GM19395 (cell line): ENCODE measurements around the gene AMIGO2.
"Not testable (repeated sequence)": the region's sequence is repeated elsewhere in the genome, so short reads cannot be mapped to it uniquely, and the experiment has no call there.

ENCODE experiments used
- ATAC-seq: cut with Tn5 transposase; IDR thresholded peaks from one replicate; pipeline ENCODE4 v1.9.1; 2021; ENCODE audit warnings: mild to moderate bottlenecking, moderate library complexity; ENCODE audit not compliant: unreplicated experiment

AMIGO2 gene

DNA sequence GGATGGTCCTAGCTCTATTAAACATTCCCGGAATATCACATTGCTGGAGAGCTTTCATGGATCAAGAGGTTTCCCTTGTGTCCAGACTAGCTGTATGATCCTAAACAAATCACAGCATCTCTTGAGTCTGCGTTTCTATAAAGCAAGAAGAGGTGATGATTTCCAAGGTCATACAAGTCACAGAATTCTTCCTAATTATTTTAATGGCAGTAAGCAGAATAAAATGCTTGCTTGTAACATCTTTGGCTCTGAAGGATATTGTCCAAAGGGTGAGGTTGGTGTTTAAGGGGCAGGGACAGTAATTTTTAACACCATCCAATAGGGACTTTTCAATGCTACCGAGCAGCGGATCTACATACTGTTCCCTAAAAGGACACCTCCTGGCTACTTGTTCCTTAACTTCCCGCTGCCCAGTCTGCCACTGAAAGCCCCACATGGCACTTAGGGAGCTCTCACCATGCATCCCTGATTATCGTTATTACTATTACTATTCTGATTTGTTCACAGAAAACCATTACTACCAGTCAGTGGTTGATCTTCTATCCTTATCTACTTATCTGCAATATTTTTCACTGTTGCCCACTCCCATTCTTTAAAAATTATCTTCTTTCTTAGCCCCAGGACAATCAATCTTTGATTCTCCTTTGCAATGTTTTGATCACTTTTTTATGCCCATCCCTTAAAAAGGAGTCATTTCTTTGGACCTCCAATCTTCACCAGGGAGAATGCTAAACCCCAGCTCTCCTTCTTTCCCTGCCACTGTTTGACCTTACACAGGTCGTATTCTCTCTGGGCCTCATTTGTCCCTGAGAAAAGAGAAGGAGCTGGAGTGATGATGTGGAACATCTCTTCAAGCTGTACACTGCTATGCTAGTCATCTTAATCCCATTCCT is 4.3 kb downstream of the AMIGO2 start:
- ATAC-seq: no peak

DNA sequence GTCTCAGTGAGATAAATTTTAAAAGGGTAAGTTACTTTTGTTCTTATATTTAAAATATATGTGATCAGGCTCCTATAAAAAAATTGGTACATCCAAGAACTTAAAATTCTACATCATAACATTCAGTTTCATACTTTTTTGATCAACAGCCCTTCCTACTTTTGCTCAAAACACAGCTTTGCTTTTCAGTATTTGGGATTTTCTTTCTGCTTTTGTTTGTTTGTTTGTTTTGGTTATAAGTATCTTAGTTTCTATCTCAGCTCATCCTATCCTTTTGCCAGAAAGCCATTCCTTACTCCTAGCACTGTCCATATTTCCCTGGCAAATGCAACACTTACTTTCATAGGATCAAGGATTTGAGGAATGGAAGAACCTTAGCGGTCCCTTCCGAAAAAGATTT is 5.0 kb downstream of the AMIGO2 start:
- ATAC-seq: no peak

DNA sequence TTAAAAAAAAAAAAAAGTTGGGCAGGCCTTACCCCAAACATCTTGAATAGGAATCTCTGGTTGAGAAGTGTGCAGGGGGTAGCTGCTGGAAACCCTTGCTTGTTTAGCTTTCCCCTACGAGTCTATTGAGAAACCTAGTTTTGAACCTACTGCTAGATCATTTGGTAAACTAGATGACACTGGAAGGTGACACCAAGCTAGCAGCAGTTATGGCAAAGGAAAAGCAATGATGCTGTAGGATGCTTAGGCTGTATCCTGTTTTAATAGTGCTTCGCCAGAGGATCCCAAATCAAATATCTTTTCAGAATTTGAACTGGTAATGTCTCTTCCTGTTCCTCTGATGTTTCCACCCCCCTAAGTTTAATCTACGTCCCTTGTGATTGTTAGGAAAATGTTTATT is 5.8 kb downstream of the AMIGO2 start:
- no peak for ATAC-seq

DNA sequence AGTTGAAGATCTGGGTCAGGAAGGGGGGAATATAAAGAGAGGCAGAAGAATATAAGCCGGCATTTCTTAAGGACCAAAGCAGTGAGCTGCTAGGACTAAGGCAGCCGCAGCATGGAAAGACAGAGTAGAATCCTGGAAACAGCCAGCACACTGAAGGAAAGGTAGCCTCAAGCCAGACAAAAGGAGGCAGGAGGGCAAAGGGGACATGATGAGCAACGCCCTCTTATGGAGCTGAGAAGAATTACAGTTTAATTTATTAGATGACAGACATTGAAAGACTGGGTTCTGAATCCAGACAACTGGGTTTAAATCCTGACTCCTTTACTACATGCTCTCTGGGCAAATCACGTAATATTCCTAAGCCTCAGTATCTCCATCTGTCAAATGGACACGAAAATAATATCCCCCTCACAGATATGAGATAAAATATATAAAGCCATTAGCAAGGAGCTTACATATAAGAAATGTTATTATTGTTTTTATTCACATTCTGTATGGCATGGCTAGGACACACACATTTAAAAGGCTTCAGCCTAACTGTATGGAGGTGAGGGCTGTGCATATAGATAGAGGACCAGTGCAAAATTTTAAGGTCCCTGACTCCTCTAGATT is 8.4 kb downstream of the AMIGO2 start:
- ATAC-seq: no peak

DNA sequence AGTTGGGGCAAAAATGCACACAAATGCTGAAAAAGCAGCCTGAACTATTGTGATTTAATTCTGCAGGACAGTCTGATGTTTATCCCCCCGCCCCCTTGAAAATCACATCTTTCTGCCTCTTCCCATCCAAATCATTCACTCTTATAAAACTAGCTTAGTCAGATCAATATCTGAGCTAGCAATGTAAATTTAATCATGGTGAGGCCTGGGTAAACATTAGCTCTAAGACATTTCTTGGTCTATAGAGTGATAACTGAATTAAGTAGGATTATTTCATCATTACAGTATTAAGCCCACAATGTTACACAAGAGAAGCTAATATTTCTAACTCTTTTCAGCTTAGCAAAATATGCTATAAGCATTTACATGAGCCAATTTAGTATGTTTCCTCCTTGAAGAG is 9.4 kb downstream of the AMIGO2 start:
- no peak for ATAC-seq

DNA sequence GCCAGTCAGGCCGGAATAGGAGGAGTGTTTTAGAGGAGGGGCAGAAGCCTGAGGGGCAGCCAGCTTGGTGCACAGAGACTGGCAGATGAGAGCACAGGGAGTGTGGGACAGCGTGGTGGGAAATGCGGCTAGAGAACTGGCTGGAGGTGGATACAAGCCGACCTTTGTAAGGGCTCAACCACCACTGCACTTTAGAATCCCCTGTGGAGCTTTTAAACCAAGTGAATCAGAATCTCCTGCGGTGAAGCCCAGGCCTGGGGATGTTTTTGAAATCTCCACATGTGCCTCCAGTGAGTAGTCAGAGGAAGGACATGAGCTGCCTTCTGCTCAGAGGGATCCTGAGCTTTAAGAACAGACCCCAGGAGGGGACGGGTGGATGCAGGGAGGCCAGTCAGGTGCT is 11.2 kb downstream of the AMIGO2 start:
- ATAC-seq: no peak

DNA sequence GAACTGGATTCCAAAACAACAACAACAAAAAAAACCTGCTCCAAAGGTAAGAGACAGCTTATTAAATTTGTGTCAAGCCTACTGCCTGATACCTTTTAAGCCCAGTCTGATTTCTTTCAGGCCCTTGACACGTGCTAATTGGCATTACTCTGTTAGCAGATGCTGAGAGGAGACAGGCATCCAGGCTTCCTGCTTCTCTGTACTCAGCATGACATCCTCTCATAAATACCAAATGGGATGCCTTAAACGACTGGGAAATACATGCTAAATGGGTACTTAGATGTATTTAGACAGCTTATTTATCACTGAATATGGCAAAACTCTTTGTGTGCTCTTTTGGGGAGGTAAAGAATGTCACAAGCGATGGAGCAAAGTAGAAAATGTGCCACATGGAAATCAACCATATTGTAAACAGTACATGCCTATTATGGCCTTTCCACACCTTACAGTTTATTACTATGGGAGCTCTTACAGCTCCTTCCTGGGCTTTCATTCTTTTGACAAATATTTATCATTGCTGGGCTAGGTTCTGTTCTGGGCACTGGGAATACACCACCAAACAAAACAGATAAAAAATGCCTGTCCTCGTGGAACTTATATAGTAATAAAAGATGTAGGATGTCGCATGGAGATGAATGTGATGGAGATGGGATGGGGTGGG is 11.9 kb downstream of the AMIGO2 start:
- no peak for ATAC-seq

DNA sequence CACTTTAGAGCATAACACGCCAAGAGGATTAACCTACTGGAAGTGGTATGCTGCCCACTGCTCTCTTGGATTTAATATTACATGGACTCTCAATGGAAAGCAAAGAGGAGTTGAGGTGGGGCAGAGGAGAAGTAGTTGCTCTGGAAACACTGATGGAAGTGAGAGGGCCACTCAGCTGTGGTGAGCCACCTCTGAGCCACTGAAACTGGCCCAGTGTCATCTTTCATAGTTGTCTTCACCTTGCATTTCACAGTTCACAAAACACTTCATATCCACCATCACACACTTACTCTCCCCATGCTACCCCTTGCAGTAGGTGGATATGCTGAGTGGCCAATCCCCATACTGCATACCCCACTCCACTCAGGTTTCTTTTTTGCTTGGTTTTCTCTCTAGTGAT is 12.6 kb downstream of the AMIGO2 start:
- no peak for ATAC-seq

DNA sequence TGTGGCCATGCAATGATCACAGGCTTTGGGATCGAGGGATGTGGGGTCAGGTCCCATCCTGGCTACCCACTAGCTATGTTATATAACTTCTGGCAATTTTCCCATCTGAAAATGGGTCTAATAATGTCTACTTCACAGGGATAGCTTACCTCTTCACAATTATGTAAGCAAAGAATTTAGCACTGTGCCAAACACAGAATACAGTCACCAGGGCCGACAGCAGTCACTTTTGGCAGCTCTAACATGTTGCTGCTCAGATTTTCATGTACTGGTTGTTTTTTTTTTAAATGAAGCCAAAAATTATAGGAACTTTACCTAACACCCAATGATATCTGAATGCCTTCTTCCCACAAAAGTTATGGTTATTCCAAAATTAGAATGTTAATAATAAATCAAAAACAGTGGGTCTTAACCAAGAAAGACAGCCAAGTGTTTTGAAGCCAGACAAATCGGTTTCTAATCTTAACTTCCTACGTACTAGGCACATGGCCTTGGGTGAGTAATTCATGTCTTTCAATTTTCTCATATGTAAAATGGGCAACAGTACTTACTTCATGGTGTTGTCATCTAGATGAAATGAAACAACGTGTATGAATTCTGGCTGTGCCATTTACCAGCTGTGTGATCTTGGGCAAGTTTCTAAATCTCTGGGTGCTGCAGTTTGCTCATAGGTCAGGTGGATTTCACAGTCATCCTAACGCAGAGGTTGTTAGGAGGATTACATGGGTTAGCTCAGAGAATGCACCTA is 13.3 kb downstream of the AMIGO2 start:
- no peak for ATAC-seq

DNA sequence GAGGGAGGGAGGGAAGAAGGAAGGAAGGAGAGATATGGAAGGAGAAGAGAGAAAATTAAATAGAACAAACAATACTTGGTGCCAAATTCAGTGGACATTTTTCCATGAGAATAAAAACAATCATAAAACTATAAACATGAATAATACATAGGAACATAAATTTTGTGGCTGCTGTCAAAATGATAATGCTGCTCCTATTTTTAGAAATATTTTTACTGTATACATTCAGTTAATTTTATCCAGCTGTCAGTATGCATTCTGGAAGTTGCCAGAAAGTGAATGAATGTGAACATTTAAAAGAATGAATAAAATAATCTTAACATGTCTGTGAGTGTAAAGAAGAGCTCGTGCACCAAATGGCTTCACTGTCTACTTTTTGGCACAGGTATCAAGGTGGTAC is 14.2 kb downstream of the AMIGO2 start:
- no peak for ATAC-seq

DNA sequence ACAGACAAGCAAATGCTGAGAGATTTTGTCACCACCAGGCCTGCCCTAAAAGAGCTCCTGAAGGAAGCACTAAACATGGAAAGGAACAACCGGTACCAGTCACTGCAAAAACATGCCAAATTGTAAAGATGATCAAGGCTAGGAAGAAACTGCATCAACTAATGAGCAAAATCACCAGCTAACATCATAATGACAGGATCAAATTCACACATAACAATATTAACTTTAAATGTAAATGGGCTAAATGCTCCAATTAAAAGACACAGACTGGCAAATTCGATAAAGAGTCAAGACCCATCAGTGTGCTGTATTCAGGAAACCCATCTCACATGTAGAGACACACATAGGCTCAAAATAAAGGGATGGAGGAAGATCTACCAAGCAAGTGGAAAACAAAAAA is 21.1 kb downstream of the AMIGO2 start:
- not testable (repeated sequence) for ATAC-seq

DNA sequence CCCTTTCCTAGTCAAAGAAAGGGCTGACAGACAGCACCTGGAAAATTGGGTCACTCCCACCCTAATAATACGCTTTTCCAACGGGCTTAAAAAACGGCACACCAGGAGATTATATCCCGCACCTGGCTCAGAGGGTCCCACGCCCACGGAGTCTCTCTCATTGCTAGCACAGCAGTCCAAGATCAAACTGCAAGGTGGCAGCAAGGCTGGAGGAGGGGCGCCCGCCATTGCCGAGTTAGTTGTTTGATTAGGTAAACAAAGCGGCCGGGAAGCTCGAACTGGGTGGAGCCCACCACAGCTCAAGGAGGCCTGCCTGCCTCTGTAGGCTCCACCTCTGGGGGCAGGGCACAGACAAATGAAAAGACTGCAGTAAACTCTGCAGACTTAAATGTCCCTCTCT is 22.8 kb downstream of the AMIGO2 start:
- ATAC-seq: not testable (repeated sequence)

DNA sequence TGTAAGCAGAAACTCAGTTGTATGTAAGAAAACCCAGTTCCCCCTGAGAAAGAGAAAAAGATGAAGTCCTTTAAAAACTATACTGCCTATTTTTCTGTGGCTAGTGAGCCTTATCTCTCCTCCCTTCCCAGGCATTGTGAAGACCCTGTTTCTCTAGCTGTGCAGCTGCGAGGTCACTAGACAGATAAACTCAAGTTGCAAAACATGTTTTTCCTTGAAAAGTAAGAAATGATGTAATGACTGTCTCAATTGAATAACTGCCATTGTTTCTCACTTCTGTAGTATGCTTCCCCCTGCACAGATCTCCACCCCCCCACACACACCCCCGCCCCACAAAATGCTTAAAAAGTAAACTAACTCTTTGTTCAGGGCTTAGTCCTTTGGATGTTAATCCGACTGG is 23.9 kb downstream of the AMIGO2 start:
- ATAC-seq: not testable (repeated sequence)

DNA sequence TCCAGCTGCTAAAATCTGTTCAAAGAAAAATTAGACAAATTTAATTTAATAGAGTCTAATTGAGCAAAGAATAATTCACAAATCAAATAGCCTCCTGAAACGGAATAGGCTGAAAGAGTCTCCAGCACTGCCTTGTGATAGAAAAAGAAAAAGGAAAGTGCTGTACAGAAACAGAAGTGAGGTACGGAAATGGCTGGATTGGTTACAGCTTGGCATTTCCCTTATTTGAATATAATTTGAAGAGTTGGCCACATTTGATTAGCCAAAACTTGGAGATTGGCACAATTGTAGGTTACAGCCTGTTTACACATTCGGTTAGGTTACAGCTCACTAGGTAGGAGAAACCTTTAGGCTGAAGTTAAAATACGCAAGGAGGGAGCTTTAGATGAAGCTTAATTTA is 25.1 kb downstream of the AMIGO2 start:
- ATAC-seq: no peak

DNA sequence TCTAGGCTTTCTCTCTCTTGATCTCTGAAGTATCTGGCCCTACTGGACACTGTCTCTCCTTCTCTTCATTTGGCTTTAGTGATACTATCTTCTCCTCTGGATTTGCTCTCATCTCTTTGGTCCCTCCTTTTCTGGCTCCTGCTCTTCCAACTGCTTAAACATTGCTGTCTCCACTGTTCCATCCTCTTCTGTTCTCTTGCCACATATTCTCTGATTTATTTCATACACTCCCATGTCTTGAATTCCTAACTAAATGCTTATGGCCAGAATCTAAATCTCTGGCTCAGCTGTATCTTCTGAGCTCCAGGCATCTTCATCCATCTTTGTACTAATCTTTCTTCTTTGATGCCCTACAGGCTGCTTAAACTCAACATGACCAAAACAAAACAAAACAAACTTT is 25.8 kb downstream of the AMIGO2 start:
- ATAC-seq: no peak

DNA sequence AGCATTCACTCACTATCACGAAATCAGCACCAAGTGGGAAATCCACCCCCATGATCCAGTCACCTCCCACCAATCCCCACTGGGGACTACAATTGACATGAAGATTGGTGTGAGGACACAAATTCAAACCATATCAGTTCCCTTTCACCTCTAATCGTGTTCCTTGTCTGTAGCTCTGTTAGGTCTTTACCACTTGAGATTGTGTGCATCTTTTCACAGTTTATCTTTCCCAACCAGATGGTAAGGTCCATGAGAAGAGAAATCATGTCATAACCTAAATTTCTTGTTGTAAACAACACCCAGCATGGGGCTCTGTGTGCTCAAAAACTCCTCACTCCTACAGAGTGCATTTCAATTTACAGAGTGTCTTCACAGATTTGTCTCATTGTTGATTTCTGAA is 27.5 kb downstream of the AMIGO2 start:
- no peak for ATAC-seq

DNA sequence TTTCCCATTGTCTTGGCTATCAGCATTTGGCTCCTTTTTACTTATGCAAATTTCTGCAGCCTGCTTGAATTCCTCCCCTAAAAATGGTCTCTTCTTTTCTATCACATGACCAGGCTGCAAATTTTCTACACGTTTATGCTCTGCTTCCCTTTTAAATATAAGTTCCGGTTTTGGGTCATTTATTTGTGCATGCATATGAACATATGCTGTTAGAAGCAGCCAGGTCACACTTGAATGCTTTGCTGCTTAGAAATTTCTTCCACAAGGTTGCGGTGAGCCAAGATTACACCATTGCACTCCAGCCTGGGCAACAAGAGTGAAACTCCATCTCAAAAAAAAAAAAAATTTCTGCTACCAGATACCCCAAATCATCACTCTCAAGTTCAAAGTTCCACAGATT is 28.5 kb downstream of the AMIGO2 start:
- ATAC-seq: not testable (repeated sequence)

DNA sequence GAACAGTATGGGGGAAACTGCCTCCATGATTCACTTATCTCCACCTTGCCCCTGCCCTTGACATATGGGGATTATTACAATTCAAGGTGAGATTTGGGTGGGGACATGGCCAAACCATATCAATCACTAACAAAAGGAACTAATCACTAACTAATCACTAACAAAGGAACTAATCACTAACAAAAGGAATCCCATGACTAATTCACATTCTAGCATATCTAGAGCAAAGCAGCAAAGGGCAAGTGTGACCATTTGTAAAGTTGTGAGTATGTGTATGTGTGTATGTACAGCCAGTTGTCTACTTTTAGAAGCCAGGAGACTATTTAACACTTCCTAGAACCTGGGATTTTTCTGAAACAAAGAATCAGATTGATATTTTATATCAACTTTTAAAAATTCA is 31.2 kb downstream of the AMIGO2 start:
- no peak for ATAC-seq

DNA sequence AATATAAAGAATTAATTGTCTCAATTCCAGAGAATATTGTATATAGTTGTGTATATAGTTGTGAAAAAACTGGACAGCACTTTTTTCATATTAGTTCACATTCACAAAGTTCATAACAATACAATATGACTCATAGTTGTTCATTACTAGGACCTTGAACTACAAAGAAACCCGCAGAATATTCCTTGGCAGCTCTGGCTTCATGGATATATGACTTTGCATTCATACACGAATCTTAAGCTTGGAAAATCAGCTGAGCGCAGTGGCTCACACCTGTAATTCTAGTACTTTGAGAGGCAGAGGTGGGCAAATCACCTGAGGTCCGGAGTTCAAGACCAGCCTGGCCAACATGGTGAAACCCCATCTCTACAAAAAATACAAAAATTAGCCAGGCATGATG is 38.4 kb downstream of the AMIGO2 start:
- ATAC-seq: no peak

DNA sequence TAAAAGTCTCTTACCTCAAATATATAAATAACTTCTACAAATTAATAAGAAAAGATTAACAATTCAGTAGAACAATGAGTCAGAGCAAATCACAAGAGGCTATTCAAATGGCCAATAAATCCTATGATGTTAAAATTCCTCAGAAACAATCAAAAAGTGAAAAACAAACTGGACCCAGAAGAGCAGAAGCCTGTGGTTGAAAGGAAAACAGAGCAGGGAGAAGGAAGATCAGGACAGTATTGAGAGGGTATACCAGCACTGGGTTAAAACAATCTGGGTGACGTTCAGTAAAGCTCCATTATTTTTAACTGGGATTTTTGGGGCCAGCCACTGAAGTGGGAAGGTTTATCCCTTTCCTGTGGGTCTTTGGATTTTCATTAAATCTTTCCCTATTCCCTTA is 40.0 kb downstream of the AMIGO2 start:
- ATAC-seq: no peak

DNA sequence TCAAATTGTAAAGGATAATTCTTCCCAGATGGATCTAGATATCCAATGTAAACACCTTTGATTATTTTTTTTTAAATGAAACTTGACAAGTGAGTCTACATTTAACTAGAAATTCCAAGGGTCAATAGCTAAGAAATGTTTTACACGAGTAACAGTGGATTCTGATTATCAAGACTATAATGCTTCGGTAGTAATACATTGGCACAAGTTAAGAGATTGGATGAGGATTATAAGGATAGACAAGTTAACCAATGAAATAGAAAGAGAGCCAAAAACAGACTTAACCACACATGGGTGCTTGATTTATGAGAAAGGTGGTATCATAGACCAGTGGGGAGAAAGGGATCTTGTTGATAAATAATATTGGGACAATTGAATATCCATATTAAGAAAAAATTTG is 40.7 kb downstream of the AMIGO2 start:
- no peak for ATAC-seq
